Fibroblast of skin of back (primary cell): ENCODE data around the gene TRIOBP.
"Not testable (repeated sequence)": the region's sequence is repeated elsewhere in the genome, so short reads cannot be mapped to it uniquely, and the experiment has no call there.

Source experiments
- DNase-seq: peaks from one replicate; pipeline ENCODE4 v3.0.0-alpha.2; 2013

Gene TRIOBP

DNA sequence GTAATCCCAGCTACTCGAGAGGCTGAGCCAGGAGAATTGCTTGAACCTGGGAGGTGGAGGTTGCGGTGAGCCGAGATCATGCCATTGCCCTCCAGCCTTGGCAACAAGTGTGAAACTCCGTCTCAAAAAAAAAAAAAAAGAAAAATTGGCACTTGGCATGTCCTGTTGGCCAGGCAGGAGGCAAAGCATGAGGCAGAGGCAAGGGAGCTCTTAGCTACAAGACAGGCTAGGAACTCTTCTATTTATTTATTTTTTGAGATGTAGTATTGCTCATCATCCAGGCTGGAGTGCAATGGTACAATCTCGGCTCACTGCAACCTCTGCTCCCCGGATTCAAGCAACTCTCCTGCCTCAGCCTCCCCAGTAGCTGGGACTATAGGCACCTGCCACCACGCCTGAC lies 2.7 kb upstream of the TRIOBP start:
- not testable (repeated sequence) for DNase-seq

DNA sequence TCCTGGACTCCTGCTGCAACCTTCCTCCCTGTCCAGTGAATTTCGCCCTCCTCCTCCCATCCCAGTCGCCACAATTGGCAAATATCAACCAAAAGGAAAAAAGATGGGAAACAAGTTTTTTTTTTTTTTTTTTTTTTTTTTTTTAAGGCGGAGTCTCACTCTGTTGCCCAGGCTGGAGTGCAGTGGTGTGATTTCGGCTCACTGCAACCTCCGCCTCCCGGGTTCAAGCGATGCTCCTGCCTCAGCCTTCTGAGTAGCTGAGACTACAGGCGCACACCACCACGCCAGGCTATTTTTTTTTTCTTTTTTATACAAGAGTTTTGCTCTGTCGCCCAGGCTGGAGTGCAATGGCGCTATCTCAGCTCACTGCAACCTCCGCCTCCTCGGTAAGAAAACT lies 590 bp upstream of the TRIOBP start:
- DNase-seq, result not testable (repeated sequence)

- DNase-seq, result no peak
Measured at GRCh38 chr22:37697538-37697835, 639 bp downstream of the TRIOBP start.

DNA sequence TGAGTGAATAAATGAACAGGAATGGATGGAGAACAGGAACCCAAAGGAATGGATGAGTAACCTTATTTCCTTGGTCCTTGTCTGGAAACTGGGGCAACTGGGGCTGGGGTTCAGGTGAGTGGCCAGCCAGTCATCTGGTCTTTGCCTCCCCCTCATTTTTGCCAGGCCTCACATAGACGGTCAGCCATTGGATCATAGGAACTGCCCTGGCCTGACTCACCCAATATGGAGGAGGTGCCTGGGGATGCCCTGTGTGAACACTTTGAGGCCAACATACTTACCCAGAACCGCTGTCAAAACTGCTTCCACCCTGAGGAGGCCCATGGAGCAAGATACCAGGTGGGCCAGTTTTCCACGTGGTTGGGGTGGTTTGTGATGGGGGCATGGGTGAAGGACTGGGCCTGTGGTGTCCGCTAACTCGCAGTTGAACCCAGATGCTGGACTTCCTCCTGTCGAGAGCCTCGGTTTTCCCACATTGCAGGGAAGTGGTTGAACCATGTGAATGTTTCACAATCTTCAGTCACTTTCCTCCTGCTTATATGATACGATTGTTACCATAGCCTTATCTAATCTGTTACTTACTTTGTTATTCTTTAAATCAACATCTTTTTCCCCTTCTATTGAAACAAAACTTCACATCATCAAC lies 4.4 kb downstream of the TRIOBP start:
- DNase-seq, result no peak

GRCh38 chr22:37703906-37704305 lies 7.1 kb downstream of the TRIOBP start:
- DNase-seq, result no peak

DNA sequence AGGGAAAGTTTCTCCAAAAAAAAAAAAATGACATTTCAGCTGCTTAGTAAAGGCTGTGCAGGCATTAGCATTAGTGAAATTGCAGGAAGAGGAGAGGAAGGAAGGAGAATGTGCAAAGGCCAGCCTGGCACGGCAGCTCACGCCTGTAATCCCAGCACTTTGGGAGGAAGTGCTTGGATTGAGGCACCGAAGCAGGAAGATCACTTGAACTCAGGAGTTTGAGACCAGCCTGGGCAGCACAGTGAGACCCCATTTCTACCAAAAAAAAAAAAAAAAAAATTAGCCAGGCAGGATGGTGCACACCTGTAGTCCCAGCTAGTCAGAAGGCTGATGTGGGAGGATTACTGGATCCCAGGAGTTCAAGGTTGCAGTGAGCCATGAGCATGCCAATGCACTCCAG lies 7.8 kb downstream of the TRIOBP start:
- DNase-seq, result no peak

- no peak for DNase-seq
Measured at GRCh38 chr22:37705205-37705604, 8.4 kb downstream of the TRIOBP start.

- DNase-seq, result no peak
Measured at GRCh38 chr22:37708580-37709444, 12.0 kb downstream of the TRIOBP start.

GRCh38 chr22:37709445-37709765 lies 12.6 kb downstream of the TRIOBP start:
- DNase-seq, result no peak

DNA sequence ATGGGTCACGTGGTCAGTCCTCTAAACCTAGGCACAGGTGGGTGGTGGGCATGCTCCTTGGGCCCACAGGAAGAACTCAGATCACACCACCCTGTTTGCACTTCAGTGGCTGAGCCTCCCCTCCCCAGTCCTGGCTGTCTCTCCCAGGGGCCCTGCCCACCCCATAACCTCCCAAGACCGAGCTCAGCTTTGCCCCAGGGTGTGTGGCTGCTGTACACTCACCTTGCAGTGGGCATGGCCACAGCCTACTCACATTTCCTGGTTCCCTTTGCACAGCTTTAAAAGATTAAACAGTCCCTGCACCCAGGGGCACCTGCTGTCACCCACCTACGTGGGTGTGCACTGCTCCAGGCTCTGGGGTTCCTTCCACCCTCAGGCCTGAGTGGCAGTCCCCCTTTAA lies 13.8 kb downstream of the TRIOBP start:
- DNase-seq, result no peak

- DNase-seq, result no peak
Measured at GRCh38 chr22:37711490-37711889, 14.6 kb downstream of the TRIOBP start.

DNA sequence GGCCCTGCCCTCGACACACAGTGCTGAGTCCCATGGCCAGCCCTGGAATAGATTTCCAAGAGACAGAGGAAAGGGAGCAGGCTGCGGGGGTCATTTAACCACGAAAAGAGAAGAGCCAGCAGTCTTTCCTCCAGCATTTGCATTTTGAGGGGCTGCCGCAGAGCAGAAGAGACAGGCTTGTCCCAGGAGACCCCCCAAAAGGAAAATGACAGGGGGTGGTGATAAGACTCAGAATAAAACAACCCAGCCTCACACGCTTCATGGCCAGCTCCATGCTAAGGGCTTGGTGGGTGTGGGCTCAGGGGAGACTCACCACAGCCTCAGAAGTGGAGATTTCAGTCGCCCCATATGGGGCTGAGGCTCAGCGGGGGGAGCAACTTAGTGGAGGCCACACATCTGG lies 16.9 kb downstream of the TRIOBP start:
- DNase-seq, result no peak

GRCh38 chr22:37714634-37715033 lies 17.8 kb downstream of the TRIOBP start:
- DNase-seq, result no peak

- DNase-seq, result no peak
Measured at GRCh38 chr22:37715760-37716159, 18.9 kb downstream of the TRIOBP start.

- peak; percentile 71 for DNase-seq
Measured at GRCh38 chr22:37716708-37717107, 19.9 kb downstream of the TRIOBP start.

DNA sequence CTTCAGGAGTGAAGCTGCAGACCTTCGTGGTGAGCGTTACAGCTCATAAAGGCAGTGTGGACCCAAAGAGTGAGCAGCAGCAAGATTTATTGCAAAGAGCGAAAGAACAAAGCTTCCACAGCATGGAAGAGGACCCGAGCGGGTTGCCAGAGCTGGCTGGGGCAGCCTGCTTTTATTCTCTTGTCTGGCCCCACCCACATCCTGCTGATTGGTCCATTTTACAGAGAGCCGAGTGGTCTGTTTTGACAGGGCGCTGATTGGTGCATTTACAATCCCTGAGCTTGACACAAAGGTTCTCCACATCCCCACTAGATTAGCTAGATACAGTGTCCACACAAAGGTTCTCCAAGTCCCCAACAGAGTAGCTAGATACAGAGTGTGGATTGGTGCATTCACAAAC lies 20.4 kb downstream of the TRIOBP start:
- DNase-seq, result not testable (repeated sequence)

DNA sequence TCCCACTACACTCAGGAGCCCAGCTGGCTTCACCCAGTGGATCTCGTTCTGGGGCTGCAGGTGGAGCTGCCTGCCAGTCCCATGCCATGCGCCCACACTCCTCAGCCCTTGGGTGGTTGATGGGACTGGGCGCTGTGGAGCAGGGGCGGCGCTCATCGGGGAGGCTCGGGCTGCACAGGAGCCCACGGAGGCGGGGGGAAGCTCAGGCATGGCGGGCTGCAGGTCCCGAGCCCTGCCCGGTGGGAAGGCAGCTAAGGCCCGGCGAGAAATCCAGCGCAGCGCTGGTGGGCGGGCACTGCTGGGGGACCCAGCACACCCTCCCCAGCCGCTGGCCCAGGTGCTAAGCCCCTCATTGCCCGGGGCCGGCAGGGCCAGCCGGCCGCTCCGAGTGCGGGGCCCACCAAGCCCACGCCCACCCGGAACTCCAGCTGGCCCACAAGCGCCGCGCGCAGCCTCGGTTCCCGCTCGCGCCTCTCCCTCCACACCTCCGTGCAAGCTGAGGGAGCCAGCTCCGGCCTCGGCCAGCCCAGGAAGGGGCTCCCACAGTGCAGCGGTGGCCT lies 21.0 kb downstream of the TRIOBP start:
- not testable (repeated sequence) for DNase-seq

- DNase-seq, result no peak
Measured at GRCh38 chr22:37725551-37726240, 28.8 kb downstream of the TRIOBP start.

DNA sequence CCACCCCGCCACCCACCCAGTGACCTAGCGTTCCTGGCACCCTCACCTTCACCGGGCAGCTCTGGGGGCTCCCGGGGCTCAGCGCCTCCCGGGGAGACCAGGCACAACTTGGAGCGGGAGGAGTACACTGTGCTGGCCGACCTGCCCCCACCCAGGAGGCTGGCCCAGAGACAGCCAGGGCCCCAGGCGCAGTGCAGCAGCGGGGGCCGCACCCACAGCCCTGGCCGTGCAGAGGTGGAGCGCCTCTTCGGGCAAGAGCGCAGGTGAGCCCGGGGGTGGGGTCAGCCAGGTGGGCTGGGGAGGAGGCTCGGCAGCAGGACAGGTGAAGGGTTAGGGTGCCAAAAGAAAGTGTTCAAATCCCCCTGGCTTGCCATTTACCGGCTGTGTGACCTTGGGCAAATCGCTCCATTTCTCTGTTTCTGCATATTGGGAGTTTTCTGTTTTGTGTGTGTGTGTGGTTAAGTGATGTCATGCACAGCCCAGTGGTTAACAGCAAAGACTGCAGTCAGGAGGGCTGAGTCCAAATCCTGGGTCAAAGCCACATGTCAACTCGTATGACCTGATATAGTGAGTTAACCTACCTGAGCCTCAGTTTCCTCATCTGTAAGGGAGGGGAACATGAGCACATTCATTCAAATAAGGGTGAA lies 29.5 kb downstream of the TRIOBP start:
- DNase-seq, result no peak

GRCh38 chr22:37728620-37729019 lies 31.8 kb downstream of the TRIOBP start:
- DNase-seq, result no peak

- no peak for DNase-seq
Measured at GRCh38 chr22:37731804-37732471, 35.1 kb downstream of the TRIOBP start.
